ENCODE results near the gene TMCC1. TPM values are rescaled to one million over a fixed set of nuclear protein-coding genes. Genes with fewer than 3 reads are reported as not detected.
A peak's percentile ranks its signal among the peaks of the same experiment; 100 is the strongest.
"Not testable (repeated sequence)": the region's sequence is repeated elsewhere in the genome, so short reads cannot be mapped to it uniquely, and the experiment has no call there.

The TMCC1 gene
- total RNA-seq, 1 donor from 2014 or later = 16.7 TPM

DNA sequence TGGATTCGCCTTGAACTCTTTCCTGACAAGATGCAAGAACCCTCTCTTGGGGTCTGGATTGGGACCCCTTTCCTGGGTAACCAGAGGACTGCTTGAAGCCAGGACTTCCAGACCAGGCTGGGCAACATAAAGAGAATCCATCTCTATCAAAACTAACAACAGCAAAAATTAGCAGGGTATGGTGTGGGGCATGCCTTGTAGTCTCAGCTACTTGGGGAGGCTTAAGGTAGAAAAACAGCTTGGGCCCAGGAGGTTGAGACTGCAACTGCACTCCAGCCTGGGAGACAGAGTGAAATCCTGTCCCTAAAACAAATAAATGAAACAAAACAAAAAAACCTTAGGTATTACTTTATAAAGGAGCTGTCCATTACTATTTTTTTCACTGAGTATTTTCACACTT is 193.9 kb downstream of the TMCC1 start:
- no peaks in the 10 kb centered on the region for H3K36me3 ChIP-seq
- no peak overlapping the region for H3K4me3 ChIP-seq
- no peak for DNase-seq (ENCODE audit: extremely low spot score in 2 of 2)
- no peak overlapping the region for H3K27ac ChIP-seq
- peaks cover 2% of the 10 kb centered on the region for H3K4me1 ChIP-seq
- no peaks in the 10 kb centered on the region for H3K9me3 ChIP-seq
- no peak for TF ChIP-seq POLR2AphosphoS5 (IDR thresholded peaks at IDR 0.05; ENCODE audit: insufficient read depth in 1 of 2, low read depth in 1 of 2)
- TF ChIP-seq, protein P1, sequence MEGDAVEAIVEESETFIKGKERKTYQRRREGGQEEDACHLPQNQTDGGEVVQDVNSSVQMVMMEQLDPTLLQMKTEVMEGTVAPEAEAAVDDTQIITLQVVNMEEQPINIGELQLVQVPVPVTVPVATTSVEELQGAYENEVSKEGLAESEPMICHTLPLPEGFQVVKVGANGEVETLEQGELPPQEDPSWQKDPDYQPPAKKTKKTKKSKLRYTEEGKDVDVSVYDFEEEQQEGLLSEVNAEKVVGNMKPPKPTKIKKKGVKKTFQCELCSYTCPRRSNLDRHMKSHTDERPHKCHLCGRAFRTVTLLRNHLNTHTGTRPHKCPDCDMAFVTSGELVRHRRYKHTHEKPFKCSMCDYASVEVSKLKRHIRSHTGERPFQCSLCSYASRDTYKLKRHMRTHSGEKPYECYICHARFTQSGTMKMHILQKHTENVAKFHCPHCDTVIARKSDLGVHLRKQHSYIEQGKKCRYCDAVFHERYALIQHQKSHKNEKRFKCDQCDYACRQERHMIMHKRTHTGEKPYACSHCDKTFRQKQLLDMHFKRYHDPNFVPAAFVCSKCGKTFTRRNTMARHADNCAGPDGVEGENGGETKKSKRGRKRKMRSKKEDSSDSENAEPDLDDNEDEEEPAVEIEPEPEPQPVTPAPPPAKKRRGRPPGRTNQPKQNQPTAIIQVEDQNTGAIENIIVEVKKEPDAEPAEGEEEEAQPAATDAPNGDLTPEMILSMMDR (IDR thresholded peaks at IDR 0.05) = no peak
- no peak for TF ChIP-seq POLR2A (IDR thresholded peaks at IDR 0.05)
- intact Hi-C loops (cut with DNase I) = no loop called here
- no peaks in the 10 kb centered on the region for H3K27me3 ChIP-seq

DNA sequence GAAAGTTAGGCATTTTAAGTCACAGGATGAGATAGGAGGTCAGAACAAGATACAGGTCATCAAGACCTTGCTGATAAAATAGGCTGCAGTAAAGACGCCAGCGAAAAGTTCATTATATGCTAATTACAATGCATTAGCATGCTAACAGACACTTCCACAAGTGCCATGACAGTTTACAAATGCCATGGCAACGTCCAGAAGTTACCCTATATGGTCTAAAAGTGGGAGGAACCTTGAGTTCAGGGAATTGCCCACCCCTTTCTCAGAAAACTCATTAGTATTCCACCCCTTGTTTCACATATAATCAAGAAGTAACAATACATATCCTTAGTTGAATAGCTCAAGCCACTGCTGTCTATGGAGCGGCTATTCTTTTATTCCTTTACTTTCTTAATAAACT is 194.3 kb downstream of the TMCC1 start:
- H3K9me3 ChIP-seq = no peaks in the 10 kb centered on the region
- H3K27ac ChIP-seq = no peak overlapping the region
- TF ChIP-seq, protein P1 (IDR thresholded peaks at IDR 0.05) = no peak
- TF ChIP-seq POLR2A (IDR thresholded peaks at IDR 0.05) (no peak), POLR2AphosphoS5 (IDR thresholded peaks at IDR 0.05; ENCODE audit: insufficient read depth in 1 of 2, low read depth in 1 of 2) (no peak)
- H3K36me3 ChIP-seq = no peaks in the 10 kb centered on the region
- intact Hi-C loops (cut with DNase I) = no loop called here
- H3K27me3 ChIP-seq = no peaks in the 10 kb centered on the region
- no peak overlapping the region for H3K4me3 ChIP-seq
- peaks cover 4% of the 10 kb centered on the region for H3K4me1 ChIP-seq
- no peak for DNase-seq (ENCODE audit: extremely low spot score in 2 of 2)

DNA sequence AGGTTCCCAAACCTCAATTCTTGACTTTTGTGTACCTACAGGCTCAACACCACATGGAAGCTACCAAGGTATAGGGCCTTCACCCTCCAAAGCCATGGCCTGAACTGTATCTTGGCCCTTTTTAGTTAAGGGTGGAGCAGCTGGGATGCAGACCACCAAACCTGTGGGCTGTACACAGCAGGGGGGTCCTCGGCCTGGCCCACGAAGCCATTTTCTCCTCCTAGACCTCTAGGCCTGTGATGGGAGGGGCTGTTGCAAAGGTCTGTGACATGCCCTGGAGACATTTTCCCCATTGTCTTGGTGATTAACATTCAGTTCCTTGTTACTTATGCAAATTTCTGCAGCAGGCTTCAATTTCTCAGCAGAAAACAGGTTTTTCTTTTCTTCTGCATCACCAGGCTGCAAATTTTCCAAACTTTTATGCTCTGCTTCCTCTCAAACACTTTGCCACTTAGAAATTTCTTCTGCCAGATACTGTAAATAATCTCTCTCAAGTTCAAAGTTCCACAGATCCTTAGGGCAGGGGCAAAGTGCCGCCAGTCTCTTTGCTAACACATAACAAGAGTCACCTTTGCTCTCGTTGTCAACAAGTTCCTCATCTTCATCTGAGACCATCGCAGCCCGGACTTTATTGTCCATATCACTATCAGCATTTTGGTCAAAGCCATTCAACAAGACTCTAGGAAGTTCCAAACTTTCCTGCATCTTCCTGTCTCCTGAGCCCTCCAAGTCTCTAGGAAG is 196.1 kb downstream of the TMCC1 start:
- DNase-seq (ENCODE audit: extremely low spot score in 2 of 2) = no peak
- TF ChIP-seq POLR2AphosphoS5 (IDR thresholded peaks at IDR 0.05; ENCODE audit: insufficient read depth in 1 of 2, low read depth in 1 of 2) = no peak
- TF ChIP-seq, protein P1 (IDR thresholded peaks at IDR 0.05) = no peak
- no peak for TF ChIP-seq POLR2A (IDR thresholded peaks at IDR 0.05)
- H3K9me3 ChIP-seq = no peaks in the 10 kb centered on the region
- H3K27me3 ChIP-seq = no peaks in the 10 kb centered on the region
- no peak overlapping the region for H3K27ac ChIP-seq
- no peaks in the 10 kb centered on the region for H3K36me3 ChIP-seq
- intact Hi-C loops (cut with DNase I) = no loop called here
- peaks cover 4% of the 10 kb centered on the region for H3K4me1 ChIP-seq
- H3K4me3 ChIP-seq = no peak overlapping the region

DNA sequence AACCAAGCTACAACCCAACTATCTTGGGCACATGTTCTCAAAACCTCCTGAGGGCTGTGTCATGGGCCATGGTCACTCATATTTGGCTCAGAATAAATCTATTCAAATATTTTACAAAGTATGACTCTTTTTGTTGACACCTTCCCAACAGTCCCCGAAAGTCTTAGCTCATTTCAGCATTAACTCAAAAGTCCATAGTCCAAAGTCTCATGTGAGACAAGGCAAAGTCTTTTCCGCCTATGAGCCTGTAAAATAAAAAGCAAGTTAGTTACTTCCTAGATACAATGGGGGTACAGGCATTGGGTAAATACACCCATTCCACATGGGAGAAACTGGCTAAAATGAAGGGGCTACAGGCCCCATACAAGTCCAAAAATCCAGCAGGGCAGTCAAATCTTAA is 197.1 kb downstream of the TMCC1 start:
- intact Hi-C loops (cut with DNase I); DNase-seq (ENCODE audit: extremely low spot score in 2 of 2); H3K36me3 ChIP-seq; H3K27ac ChIP-seq; H3K4me3 ChIP-seq; H3K9me3 ChIP-seq; H3K4me1 ChIP-seq; H3K27me3 ChIP-seq: not testable (repeated sequence)

DNA sequence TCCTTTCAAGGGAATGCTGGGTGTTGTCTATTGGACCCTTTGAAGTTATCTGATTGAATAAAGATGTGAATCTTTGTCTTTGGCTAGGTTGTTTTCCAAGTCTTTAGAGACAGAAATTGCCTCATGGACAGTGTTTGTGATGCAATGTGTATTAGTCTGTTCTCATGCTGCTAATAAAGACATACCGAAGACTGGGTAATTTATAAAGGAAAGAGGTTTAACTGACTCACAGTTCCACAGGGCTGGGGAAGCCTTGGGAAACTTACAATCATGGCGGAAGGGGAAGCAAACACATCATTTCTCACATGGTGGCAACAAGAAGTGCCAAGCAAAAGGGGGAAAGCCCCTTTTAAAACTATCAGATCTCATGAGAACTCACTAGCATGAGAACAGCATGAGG is 198.3 kb downstream of the TMCC1 start:
- Histone ChIP-seq H3K36me3 (no peaks in the 10 kb centered on the region), H3K27ac (peak overlapping the region; percentile 46), H3K9me3 (no peaks in the 10 kb centered on the region), H3K4me1 (peaks cover 4% of the 10 kb centered on the region), H3K27me3 (no peaks in the 10 kb centered on the region), H3K4me3 (no peak overlapping the region)
- no peak for DNase-seq (ENCODE audit: extremely low spot score in 2 of 2)
- intact Hi-C loops (cut with DNase I) = no loop called here
- TF ChIP-seq POLR2A (IDR thresholded peaks at IDR 0.05) (no peak), POLR2AphosphoS5 (IDR thresholded peaks at IDR 0.05; ENCODE audit: insufficient read depth in 1 of 2, low read depth in 1 of 2) (peak in 1 of 2 donors; percentile 65)
- TF ChIP-seq, protein P1 (IDR thresholded peaks at IDR 0.05) = no peak
